ENCODE results near the gene ST6GAL2.

- TF ChIP-seq CTCF (IDR thresholded peaks at IDR 0.05) (no peak), POLR2A (IDR thresholded peaks at IDR 0.05) (no peak), POLR2AphosphoS5 (IDR thresholded peaks at IDR 0.05) (no peak)
Measured at GRCh38 chr2:106904242-106904641, 18.3 kb upstream of the ST6GAL2 start.
